DND-41 (cell line): ENCODE results near the gene SLX4IP.

ENCODE experiments used
- EZH2 ChIP-seq: IDR thresholded peaks from 3 replicates; pipeline ENCODE4 v1.6.1; 2012; ENCODE audit warnings: borderline replicate concordance, low read depth, mild to moderate bottlenecking, moderate library complexity, low read length, inconsistent platforms; ENCODE audit not compliant: severe bottlenecking
- TF ChIP-seq, protein P1 (sequence below): IDR thresholded peaks from 2 replicates; pipeline ENCODE4 v1.5.1; 2012; ENCODE audit warnings: borderline replicate concordance, low read length, moderate library complexity, mild to moderate bottlenecking; ENCODE audit not compliant: poor library complexity, severe bottlenecking; ENCODE audit errors: extremely low read depth

DNA sequence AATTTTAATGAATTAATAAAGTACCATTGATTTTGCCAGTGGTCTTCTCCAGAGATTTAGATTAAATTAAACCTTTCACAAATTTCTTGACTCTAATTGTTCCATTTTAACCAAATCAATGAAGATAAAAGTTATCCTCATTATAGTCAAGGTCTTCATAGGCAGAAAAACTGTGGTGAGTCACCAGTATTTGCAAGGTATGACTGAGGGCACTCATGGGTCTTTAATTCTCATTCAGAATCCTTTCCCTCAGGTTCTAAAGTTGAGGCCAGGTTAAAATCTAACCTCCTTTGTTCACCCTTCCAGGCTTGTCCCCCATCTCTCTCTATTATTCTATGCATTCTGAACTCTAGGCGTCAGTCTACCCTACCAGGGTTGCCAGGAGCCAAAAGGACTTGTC is 144.8 kb downstream of the SLX4IP start:
- TF ChIP-seq, protein P1, sequence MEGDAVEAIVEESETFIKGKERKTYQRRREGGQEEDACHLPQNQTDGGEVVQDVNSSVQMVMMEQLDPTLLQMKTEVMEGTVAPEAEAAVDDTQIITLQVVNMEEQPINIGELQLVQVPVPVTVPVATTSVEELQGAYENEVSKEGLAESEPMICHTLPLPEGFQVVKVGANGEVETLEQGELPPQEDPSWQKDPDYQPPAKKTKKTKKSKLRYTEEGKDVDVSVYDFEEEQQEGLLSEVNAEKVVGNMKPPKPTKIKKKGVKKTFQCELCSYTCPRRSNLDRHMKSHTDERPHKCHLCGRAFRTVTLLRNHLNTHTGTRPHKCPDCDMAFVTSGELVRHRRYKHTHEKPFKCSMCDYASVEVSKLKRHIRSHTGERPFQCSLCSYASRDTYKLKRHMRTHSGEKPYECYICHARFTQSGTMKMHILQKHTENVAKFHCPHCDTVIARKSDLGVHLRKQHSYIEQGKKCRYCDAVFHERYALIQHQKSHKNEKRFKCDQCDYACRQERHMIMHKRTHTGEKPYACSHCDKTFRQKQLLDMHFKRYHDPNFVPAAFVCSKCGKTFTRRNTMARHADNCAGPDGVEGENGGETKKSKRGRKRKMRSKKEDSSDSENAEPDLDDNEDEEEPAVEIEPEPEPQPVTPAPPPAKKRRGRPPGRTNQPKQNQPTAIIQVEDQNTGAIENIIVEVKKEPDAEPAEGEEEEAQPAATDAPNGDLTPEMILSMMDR: no peak
- no peak for TF ChIP-seq EZH2
